ENCODE data around the gene PVR. TPM values are rescaled to one million over a fixed set of nuclear protein-coding genes. Genes with fewer than 3 reads are reported as not detected.

PVR gene
- total and polyA plus RNA-seq, 2 of the 4 experiments (the other 2 are of a cell fraction): 106 to 122 TPM

DNA sequence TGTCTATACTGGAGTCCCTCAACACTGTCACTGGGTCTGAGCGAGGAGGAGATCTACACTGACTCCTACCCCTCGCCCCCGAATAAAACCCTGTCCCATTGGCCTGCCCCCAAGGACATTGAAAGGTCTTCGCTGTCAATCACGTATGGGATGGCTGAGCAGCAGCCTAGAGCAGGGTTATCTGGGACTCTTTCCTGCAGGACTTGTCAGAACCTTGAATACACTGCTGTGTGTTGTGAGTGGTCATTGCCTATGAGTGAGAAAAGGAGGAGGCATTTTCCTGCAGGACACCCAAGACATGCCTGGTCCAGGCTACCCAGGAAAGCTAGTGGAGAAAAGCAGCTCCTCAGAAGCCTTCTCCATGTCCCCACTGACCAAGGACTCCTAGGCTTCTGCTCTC lies 9.6 kb downstream of the PVR start:
- Histone ChIP-seq H3K4ac (ENCODE audit: low read depth, low read length) (no peak overlapping the region), H3K27ac (ENCODE audit: insufficient read depth, low read length) (no peak overlapping the region), H3K18ac (ENCODE audit: low read depth, low read length) (no peak overlapping the region), H2BK5ac (ENCODE audit: low read depth, low read length, poor library complexity, severe bottlenecking) (no peak overlapping the region), H4K5ac (ENCODE audit: low read depth, low read length) (no peak overlapping the region), H3K27me3 (ENCODE audit: control insufficient read depth, insufficient read depth, low read length) (no peaks in the 10 kb centered on the region), H3K4me3 (ENCODE audit: insufficient read depth, low read depth, low read length) (no peak overlapping the region), H2BK15ac (ENCODE audit: low read depth, low read length) (no peak overlapping the region), H3K4me1 (ENCODE audit: control insufficient read depth, insufficient read depth, low read length) (peaks cover 7% of the 10 kb centered on the region), H4K20me1 (ENCODE audit: insufficient read depth, low read length) (peaks cover 39% of the 10 kb centered on the region), H2AK9ac (replicated peaks; ENCODE audit: low read depth, low read length, poor library complexity) (no peak overlapping the region), H2AFZ (replicated peaks; ENCODE audit: low read length, poor library complexity) (no peak overlapping the region), H3K4me2 (ENCODE audit: low read depth, low read length) (no peak overlapping the region), H2BK120ac (ENCODE audit: low read depth, low read length) (no peak overlapping the region), H3K79me1 (ENCODE audit: low read depth in 1 of 2, low read length in 2 of 2) (peaks cover 45 to 86% of the 10 kb centered on the region in 2 experiments), H3K56ac (ENCODE audit: extremely low read depth, insufficient read depth, low read length) (no peak overlapping the region), H3K9me1 (ENCODE audit: insufficient read depth, low read length) (peaks cover 26% of the 10 kb centered on the region), H3K9me3 (ENCODE audit: control insufficient read depth, insufficient read depth, low read length) (no peaks in the 10 kb centered on the region), H3K14ac (replicated peaks; ENCODE audit: low read depth, low read length) (no peak overlapping the region), H3K23ac (ENCODE audit: low read depth, low read length) (0 out of 2 replicates have a peak overlapping the region, but pooled peaks have one; percentile 48), H3K36me3 (ENCODE audit: control insufficient read depth, insufficient read depth, low read length) (peaks cover 65% of the 10 kb centered on the region), H4K8ac (ENCODE audit: low read depth in 2 of 2, low read length in 2 of 2) (peak overlapping the region in 1 of 2 experiments; percentile 16; a peak in 1 of 4 replicates), H3K9ac (ENCODE audit: low read depth, low read length) (no peak overlapping the region), H2BK20ac (ENCODE audit: low read depth, low read length) (no peak overlapping the region), H2AK5ac (ENCODE audit: low read depth, low read length) (no peak overlapping the region), H4K91ac (ENCODE audit: insufficient read depth, low read depth, low read length) (no peak overlapping the region)
- in situ Hi-C loops (cut with MboI; ENCODE audit: low sequenced_read_pairs) (no loop called here), intact Hi-C loops (cut with micrococcal nuclease) (loop anchor here (1.0 kb wide), 1 partner anchor 78 kb away; no protein-coding TSS in a partner anchor), dilution Hi-C loops (cut with HindIII; ENCODE audit: low sequenced_read_pairs, unreplicated experiment) (no loop called here)
- no peak for DNase-seq
- BruUV-seq (replicated peaks): no TSS peak
- TF ChIP-seq MXI1 (IDR thresholded peaks at IDR 0.05; ENCODE audit: borderline replicate concordance, low read depth, low read length): no peak
- no peak for TF ChIP-seq CEBPB (IDR thresholded peaks at IDR 0.05; ENCODE audit: low read depth, low read length)
- no peak for TF ChIP-seq CTCF (conservative IDR thresholded peaks at IDR 0.05; ENCODE audit: low read depth, low read length)
- no peak for TF ChIP-seq RFX5 (IDR thresholded peaks at IDR 0.05; ENCODE audit: low read depth, low read length)
- no peak for TF ChIP-seq USF2 (IDR thresholded peaks at IDR 0.05; ENCODE audit: low read depth, low read length)
- TF ChIP-seq SMC3 (IDR thresholded peaks at IDR 0.05; ENCODE audit: low read depth, low read length): no peak
- no peak for TF ChIP-seq MAZ (IDR thresholded peaks at IDR 0.05; ENCODE audit: borderline replicate concordance, low read depth, low read length)
- no peak for TF ChIP-seq MAFK (IDR thresholded peaks at IDR 0.05; ENCODE audit: low read depth, low read length)
- no peak for TF ChIP-seq RCOR1 (IDR thresholded peaks at IDR 0.05; ENCODE audit: insufficient replicate concordance, low read length)
- no peak for TF ChIP-seq RAD21 (IDR thresholded peaks at IDR 0.05; ENCODE audit: low read length)
- no peak for TF ChIP-seq BHLHE40 (IDR thresholded peaks at IDR 0.05; ENCODE audit: low read depth, low read length)
- no peak for TF ChIP-seq CHD1 (IDR thresholded peaks at IDR 0.05; ENCODE audit: low read depth, low read length)
- no peak for TF ChIP-seq NFE2L2 (IDR thresholded peaks at IDR 0.05; ENCODE audit: low read depth, low read length)
- no peak for TF ChIP-seq POLR2A (IDR thresholded peaks at IDR 0.05; ENCODE audit: low read depth, low read length)
- no peak for TF ChIP-seq FOS (IDR thresholded peaks at IDR 0.05; ENCODE audit: low read depth, low read length)
- no peak for TF ChIP-seq ELK1 (IDR thresholded peaks at IDR 0.05; ENCODE audit: borderline replicate concordance, low read depth, low read length)
- ATAC-seq (ENCODE audit: low read depth): no peak
- ChIA-PET CTCF (interaction anchor here (1.2 to 3.1 kb wide), 2 partner anchors 10 to 82 kb away, joined by 8 to 16 read pairs; partner anchors contain the start of gene PVR), POLR2A (ENCODE audit: unreplicated experiment) (no interaction called here)
- WGBS, 2 experiments (ENCODE audit: extremely low coverage in 2 of 2, insufficient read length in 1 of 2): no CpG with 5 or more reads among the region's 5 CpGs
